ENCODE data around the gene CASP7. TPM values are rescaled to one million over a fixed set of nuclear protein-coding genes. Genes with fewer than 3 reads are reported as not detected.

The CASP7 gene
- total RNA-seq, 1 donor from 2014 or later, result 16.3 TPM

DNA sequence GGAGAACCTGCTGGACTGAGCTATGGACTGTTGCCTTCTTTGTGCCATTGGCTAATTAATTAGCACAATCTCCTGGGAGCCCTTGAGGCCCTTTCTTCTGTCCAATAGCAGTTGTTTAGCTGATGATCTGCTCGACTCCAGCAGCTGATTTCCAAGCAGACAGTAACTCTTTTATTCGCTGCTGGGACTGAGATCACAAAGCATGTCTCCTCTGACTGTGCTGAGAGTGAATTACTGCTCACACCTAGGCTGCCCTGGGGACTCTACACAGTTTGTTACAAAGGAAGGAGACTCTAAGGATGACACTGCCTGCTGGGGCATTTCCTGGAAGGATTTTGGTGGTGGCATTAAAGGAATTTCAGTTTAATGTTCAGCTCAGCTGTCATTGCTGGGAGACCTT, 31.4 kb downstream of the CASP7 start:
- H3K4me3 Mint-ChIP-seq, result no peak overlapping the region
- no peak for DNase-seq
- H3K4me1 Mint-ChIP-seq, result peaks cover 30% of the 10 kb centered on the region
- H3K27ac Mint-ChIP-seq, result no peak overlapping the region
- H3K36me3 Mint-ChIP-seq (ENCODE audit: low read depth), result peaks cover 35% of the 10 kb centered on the region
- intact Hi-C loops (cut with micrococcal nuclease), result no loop called here
- no peaks in the 10 kb centered on the region for H3K27me3 Mint-ChIP-seq
- H3K9me3 Mint-ChIP-seq, result no peaks in the 10 kb centered on the region

DNA sequence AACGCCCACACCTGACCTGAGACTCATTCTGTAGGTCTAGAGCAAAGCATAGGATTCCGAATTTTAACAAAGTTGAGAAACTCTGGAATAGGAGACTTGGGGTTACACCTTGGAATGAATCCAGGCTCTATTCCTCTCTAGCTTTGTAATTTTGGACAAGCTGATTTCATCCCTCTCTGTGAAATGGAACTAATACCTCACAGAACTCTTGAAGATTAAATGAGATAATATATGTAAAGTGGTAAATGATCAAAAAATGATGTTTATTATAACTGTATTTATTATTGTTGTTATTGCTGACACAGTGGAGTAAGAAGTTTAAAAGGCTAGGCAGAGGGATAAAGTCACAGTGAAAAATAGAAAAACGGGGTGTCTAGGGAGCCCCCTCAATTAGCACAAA, 32.3 kb downstream of the CASP7 start:
- peaks cover 38% of the 10 kb centered on the region for H3K36me3 Mint-ChIP-seq (ENCODE audit: low read depth)
- no peak overlapping the region for H3K27ac Mint-ChIP-seq
- no peaks in the 10 kb centered on the region for H3K27me3 Mint-ChIP-seq
- intact Hi-C loops (cut with micrococcal nuclease), result no loop called here
- H3K4me1 Mint-ChIP-seq, result peaks cover 21% of the 10 kb centered on the region
- H3K9me3 Mint-ChIP-seq, result no peaks in the 10 kb centered on the region
- no peak overlapping the region for H3K4me3 Mint-ChIP-seq
- no peak for DNase-seq

- intact Hi-C loops (cut with micrococcal nuclease), result no loop called here
- Mint-ChIP-seq H3K4me3 (no peak overlapping the region), H3K9me3 (no peaks in the 10 kb centered on the region), H3K36me3 (ENCODE audit: low read depth) (peaks cover 39% of the 10 kb centered on the region), H3K27ac (no peak overlapping the region), H3K4me1 (peaks cover 17% of the 10 kb centered on the region), H3K27me3 (no peaks in the 10 kb centered on the region)
- DNase-seq, result no peak
These were observed 33.3 kb downstream of the CASP7 start for GRCh38 chr10:113712755-113713639.

- no peak overlapping the region for H3K4me3 Mint-ChIP-seq
- DNase-seq, result no peak
- peaks cover 12% of the 10 kb centered on the region for H3K4me1 Mint-ChIP-seq
- peaks cover 42% of the 10 kb centered on the region for H3K36me3 Mint-ChIP-seq (ENCODE audit: low read depth)
- no peak overlapping the region for H3K27ac Mint-ChIP-seq
- no peaks in the 10 kb centered on the region for H3K9me3 Mint-ChIP-seq
- intact Hi-C loops (cut with micrococcal nuclease), result no loop called here
- no peaks in the 10 kb centered on the region for H3K27me3 Mint-ChIP-seq
These were observed 33.9 kb downstream of the CASP7 start for GRCh38 chr10:113713640-113713982.

DNA sequence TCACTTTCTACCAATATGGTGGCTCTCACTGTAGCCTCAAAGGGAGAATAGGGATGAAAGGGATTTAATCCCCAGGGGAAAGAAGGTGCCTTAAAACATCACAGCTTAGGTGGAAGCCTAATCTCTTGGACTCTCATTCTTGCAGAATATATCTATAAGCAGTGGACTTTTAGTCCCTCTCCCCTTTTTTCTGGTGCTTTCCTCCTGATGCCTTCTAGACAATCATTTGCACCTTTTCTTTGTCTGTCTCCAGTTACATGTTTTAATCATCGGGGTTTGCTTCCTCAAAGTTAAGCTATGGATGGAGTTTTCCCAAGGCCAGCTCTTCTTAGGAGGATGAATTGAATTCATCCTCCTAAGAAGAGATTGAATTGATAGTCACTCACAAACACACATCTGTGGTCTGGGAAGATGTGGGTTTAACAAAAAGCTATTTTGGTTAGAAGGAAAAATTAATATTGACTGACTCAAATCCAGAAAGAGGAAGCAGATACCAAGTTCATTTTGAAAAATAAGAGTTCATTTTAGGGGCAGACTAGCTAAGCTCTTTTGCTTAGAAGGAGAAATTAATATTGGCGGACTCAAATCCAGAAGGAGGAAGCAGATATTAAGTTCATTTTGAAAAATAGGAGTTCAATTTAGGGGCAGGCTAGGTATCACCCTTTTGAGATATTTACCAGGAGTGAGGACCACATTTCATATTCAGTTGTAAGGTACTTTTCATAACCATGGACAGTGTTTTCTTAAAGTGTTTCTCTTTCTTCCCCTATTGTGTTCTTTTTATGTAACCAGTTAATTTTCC, 36.6 kb downstream of the CASP7 start:
- H3K9me3 Mint-ChIP-seq, result no peaks in the 10 kb centered on the region
- intact Hi-C loops (cut with micrococcal nuclease), result no loop called here
- no peak overlapping the region for H3K27ac Mint-ChIP-seq
- no peak for DNase-seq
- H3K27me3 Mint-ChIP-seq, result no peaks in the 10 kb centered on the region
- H3K4me1 Mint-ChIP-seq, result peaks cover 6% of the 10 kb centered on the region
- no peak overlapping the region for H3K4me3 Mint-ChIP-seq
- peaks cover 48% of the 10 kb centered on the region for H3K36me3 Mint-ChIP-seq (ENCODE audit: low read depth)

DNA sequence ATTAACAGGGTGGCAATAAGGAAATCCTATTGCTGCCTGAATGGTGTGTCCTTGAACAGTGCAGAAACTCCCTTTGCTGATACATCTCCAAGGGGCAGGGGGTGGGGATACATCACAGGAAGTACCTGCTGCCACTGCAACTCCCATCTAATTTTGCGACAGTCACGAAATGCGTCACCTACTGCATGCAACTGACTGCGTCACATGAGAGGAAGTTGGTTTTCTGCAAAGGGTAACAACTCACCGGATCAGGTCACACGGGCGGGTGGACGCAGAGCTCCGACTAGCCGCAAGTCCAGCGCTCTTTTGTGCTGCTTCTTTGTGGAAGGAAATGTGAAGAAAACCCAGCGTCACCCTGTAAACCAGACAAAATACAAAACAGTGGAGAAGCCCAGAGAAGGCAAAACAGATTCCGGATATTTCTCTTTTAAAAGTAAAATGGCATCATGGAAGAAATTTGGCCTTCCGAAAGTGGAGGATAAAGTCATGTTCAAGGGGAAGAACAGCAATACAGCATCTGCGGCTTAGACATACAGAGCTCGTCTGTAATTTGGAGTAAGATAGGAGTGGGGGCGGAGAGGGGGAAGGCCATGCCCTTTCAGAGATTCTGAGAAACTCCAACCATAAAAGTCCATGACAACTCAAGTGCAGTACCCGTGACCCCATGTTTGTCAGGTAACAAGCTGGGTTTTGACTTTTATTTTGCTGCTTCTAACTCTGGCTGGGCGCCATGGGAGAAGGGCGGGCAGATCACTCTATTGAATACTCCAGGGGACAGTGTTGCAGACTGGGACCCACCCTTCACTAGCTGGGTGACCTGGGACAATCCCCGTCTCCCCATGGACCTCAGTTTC, 39.5 kb downstream of the CASP7 start:
- Mint-ChIP-seq H3K27me3 (no peaks in the 10 kb centered on the region), H3K36me3 (ENCODE audit: low read depth) (peaks cover 53% of the 10 kb centered on the region), H3K9me3 (no peaks in the 10 kb centered on the region), H3K4me1 (peaks cover 6% of the 10 kb centered on the region), H3K27ac (no peak overlapping the region), H3K4me3 (no peak overlapping the region)
- DNase-seq, result no peak
- intact Hi-C loops (cut with micrococcal nuclease), result no loop called here

GRCh38 chr10:113720386-113720785, 40.7 kb downstream of the CASP7 start:
- no peak for DNase-seq
- peaks cover 6% of the 10 kb centered on the region for H3K4me1 Mint-ChIP-seq
- H3K4me3 Mint-ChIP-seq, result no peak overlapping the region
- intact Hi-C loops (cut with micrococcal nuclease), result no loop called here
- no peak overlapping the region for H3K27ac Mint-ChIP-seq
- peaks cover 57% of the 10 kb centered on the region for H3K36me3 Mint-ChIP-seq (ENCODE audit: low read depth)
- H3K9me3 Mint-ChIP-seq, result no peaks in the 10 kb centered on the region
- H3K27me3 Mint-ChIP-seq, result no peaks in the 10 kb centered on the region

DNA sequence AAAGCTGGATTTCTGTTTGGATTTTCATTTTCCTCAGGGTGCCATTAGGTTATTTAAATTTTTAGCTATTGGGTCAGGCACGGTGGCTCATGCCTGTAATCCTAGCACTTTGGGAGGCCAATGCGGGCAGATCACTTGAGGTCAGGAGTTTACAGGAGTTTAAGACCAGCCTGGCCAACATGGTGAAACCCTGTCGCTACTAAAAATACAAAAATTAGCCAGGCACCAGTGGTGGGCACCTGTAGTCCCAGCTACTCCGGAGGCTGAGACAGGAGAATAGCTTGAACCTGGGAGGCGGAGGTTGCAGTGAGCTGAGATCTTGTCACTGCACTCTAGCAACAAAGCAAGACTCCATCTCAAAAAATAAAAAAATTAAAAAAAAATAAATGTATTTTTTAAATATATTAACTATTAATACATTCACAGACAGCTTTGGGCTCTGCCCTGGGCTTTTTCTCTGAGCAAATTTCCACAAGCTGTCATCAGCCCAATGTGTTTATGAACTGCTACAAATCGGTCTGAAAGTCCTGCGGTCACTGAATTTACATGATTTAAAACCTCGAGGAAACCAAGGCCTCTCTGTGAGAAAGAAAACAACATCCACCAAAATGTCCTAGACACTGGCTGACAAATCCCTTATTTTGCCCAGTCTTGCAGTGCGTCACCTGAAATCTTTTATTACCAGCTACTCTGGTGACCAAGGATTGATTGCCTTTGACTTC, 52.6 kb downstream of the CASP7 start:
- Mint-ChIP-seq H3K36me3 (ENCODE audit: low read depth) (peaks cover 31% of the 10 kb centered on the region), H3K9me3 (no peaks in the 10 kb centered on the region), H3K27ac (no peak overlapping the region), H3K27me3 (no peaks in the 10 kb centered on the region), H3K4me3 (no peak overlapping the region), H3K4me1 (no peaks in the 10 kb centered on the region)
- no peak for DNase-seq
- intact Hi-C loops (cut with micrococcal nuclease), result no loop called here

DNA sequence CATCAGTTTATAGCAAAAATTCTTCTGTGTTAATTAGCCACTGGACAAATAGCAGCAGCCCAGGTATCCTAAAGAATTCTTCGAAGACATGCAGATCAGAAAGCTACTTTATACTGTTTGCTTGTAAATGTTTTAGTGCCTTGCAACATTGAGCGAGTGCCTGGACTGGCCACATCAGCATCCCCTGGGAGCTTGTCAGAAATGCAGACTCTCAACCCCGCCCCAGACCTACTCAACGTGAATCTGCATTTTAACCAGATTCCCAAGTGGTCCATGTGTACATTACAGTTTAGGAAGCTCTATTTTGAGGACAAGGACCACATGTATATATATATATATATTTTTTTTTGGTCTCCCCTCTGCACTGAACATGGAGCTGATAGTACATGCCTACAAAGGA, 53.3 kb downstream of the CASP7 start:
- no peaks in the 10 kb centered on the region for H3K27me3 Mint-ChIP-seq
- no peak overlapping the region for H3K27ac Mint-ChIP-seq
- H3K4me3 Mint-ChIP-seq, result no peak overlapping the region
- H3K4me1 Mint-ChIP-seq, result no peaks in the 10 kb centered on the region
- peaks cover 26% of the 10 kb centered on the region for H3K36me3 Mint-ChIP-seq (ENCODE audit: low read depth)
- DNase-seq, result no peak
- intact Hi-C loops (cut with micrococcal nuclease), result no loop called here
- H3K9me3 Mint-ChIP-seq, result no peaks in the 10 kb centered on the region

DNA sequence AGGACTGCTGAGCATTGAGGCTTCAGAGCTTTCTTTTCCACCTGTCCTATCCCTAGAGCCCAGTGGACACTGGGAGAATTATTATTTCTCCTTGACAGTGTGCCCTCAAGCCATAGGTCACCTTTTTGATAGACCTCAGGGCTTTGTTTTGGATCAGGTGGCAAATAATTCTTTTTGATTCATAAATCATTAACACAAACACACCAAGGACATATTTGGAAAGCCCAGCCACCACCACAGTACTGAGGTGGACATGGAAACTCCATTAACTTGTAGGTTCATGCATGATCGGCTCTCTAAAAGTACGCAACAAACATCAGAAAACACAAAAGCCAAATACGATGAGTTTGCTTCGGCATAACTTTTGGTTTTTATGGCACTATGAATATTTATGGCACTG, 53.9 kb downstream of the CASP7 start:
- Mint-ChIP-seq H3K9me3 (no peaks in the 10 kb centered on the region), H3K27me3 (no peaks in the 10 kb centered on the region), H3K4me1 (no peaks in the 10 kb centered on the region), H3K36me3 (ENCODE audit: low read depth) (peaks cover 20% of the 10 kb centered on the region), H3K4me3 (no peak overlapping the region), H3K27ac (no peak overlapping the region)
- DNase-seq, result no peak
- intact Hi-C loops (cut with micrococcal nuclease), result no loop called here

- Mint-ChIP-seq H3K27me3 (peaks cover 3% of the 10 kb centered on the region), H3K4me1 (no peaks in the 10 kb centered on the region), H3K36me3 (ENCODE audit: low read depth) (peaks cover 4% of the 10 kb centered on the region), H3K9me3 (no peaks in the 10 kb centered on the region), H3K4me3 (no peak overlapping the region), H3K27ac (no peak overlapping the region)
- intact Hi-C loops (cut with micrococcal nuclease), result no loop called here
- DNase-seq, result no peak
These were observed 56.2 kb downstream of the CASP7 start for GRCh38 chr10:113735913-113736312.

GRCh38 chr10:113736576-113736975, 56.9 kb downstream of the CASP7 start:
- intact Hi-C loops (cut with micrococcal nuclease), result no loop called here
- Mint-ChIP-seq H3K27me3 (peaks cover 3% of the 10 kb centered on the region), H3K9me3 (no peaks in the 10 kb centered on the region), H3K27ac (no peak overlapping the region), H3K4me1 (no peaks in the 10 kb centered on the region), H3K36me3 (ENCODE audit: low read depth) (peaks cover 2% of the 10 kb centered on the region), H3K4me3 (no peak overlapping the region)
- no peak for DNase-seq

- intact Hi-C loops (cut with micrococcal nuclease), result no loop called here
- H3K4me1 Mint-ChIP-seq, result no peaks in the 10 kb centered on the region
- no peak overlapping the region for H3K27ac Mint-ChIP-seq
- no peak overlapping the region for H3K4me3 Mint-ChIP-seq
- no peak for DNase-seq
- H3K36me3 Mint-ChIP-seq (ENCODE audit: low read depth), result no peaks in the 10 kb centered on the region
- H3K27me3 Mint-ChIP-seq, result peaks cover 5% of the 10 kb centered on the region
- peaks cover under 1% of the 10 kb centered on the region for H3K9me3 Mint-ChIP-seq
These were observed 59.3 kb downstream of the CASP7 start for GRCh38 chr10:113739031-113739430.

Data from activated CD4-positive, alpha-beta T cell treated with anti-CD3 and anti-CD28 coated beads, Interleukin-2, amount 10 ng/mL, durations not matched to agents 24 days and 14 days (primary cell).